ENCODE data around the gene ACAP3.

ACAP3 gene

GRCh38 chr1:1332774-1333480, 25.2 kb upstream of the ACAP3 start:
- Histone ChIP-seq H3K27me3 (ENCODE audit: low read depth, low read length) (no peaks in the 10 kb centered on the region), H3K79me2 (ENCODE audit: low read length) (no peaks in the 10 kb centered on the region), H3K4me2 (ENCODE audit: low read length) (no peak overlapping the region), H3K4me3 (ENCODE audit: low read length) (no peak overlapping the region), H3K36me3 (replicated peaks; ENCODE audit: low read depth, low read length) (peaks cover 4% of the 10 kb centered on the region), H2AFZ (ENCODE audit: low read depth, low read length) (no peak overlapping the region), H3K4me1 (ENCODE audit: low read length) (no peaks in the 10 kb centered on the region), H3K27ac (ENCODE audit: low read length) (no peak overlapping the region), H4K20me1 (ENCODE audit: insufficient read depth, low read length) (no peaks in the 10 kb centered on the region), H3K9ac (ENCODE audit: low read length) (no peak overlapping the region), H3K9me3 (ENCODE audit: insufficient read depth, low read length) (no peaks in the 10 kb centered on the region)
- TF ChIP-seq EZH2phosphoT487 (IDR thresholded peaks at IDR 0.05; ENCODE audit: low read depth) (no peak), CTCF (IDR thresholded peaks at IDR 0.05; ENCODE audit: low read depth, low read length) (no peak)

- TF ChIP-seq CTCF (IDR thresholded peaks at IDR 0.05; ENCODE audit: low read depth, low read length) (no peak), EZH2phosphoT487 (IDR thresholded peaks at IDR 0.05; ENCODE audit: low read depth) (no peak)
- H3K9me3 ChIP-seq (ENCODE audit: insufficient read depth, low read length): no peaks in the 10 kb centered on the region
- H3K36me3 ChIP-seq (replicated peaks; ENCODE audit: low read depth, low read length): peaks cover 4% of the 10 kb centered on the region
- no peak overlapping the region for H3K9ac ChIP-seq (ENCODE audit: low read length)
- no peaks in the 10 kb centered on the region for H4K20me1 ChIP-seq (ENCODE audit: insufficient read depth, low read length)
- no peak overlapping the region for H3K4me3 ChIP-seq (ENCODE audit: low read length)
- no peaks in the 10 kb centered on the region for H3K27me3 ChIP-seq (ENCODE audit: low read depth, low read length)
- H2AFZ ChIP-seq (ENCODE audit: low read depth, low read length): no peak overlapping the region
- H3K4me1 ChIP-seq (ENCODE audit: low read length): no peaks in the 10 kb centered on the region
- no peaks in the 10 kb centered on the region for H3K79me2 ChIP-seq (ENCODE audit: low read length)
- H3K4me2 ChIP-seq (ENCODE audit: low read length): no peak overlapping the region
- H3K27ac ChIP-seq (ENCODE audit: low read length): no peak overlapping the region
Measured at GRCh38 chr1:1332031-1332755, 24.5 kb upstream of the ACAP3 start.

- Histone ChIP-seq H4K20me1 (ENCODE audit: insufficient read depth, low read length) (0 out of 2 replicates have a peak, but pooled peaks cover under 1% of the 10 kb centered on the region), H3K9ac (ENCODE audit: low read length) (no peak within 1 kb of the TSS)
- TF ChIP-seq EZH2phosphoT487 (IDR thresholded peaks at IDR 0.05; ENCODE audit: low read depth): no peak
- no peak for TF ChIP-seq CTCF (IDR thresholded peaks at IDR 0.05; ENCODE audit: low read depth, low read length)
Measured at GRCh38 chr1:1331068-1331965, 23.6 kb upstream of the ACAP3 start, which contains the start of gene TAS1R3. Gene TAS1R3, plus strand, starts transcription at chr1:1331280. Its CDS starts 66 bp downstream, at chr1:1331346.

More at GRCh38 chr1:1331068-1331965, 23.6 kb upstream of the ACAP3 start, which contains the start of gene TAS1R3:
- Histone ChIP-seq H3K27ac (ENCODE audit: low read length) (no peak within 1 kb of the TSS), H3K4me1 (ENCODE audit: low read length) (no peaks in the 10 kb centered on the region), H3K36me3 (replicated peaks; ENCODE audit: low read depth, low read length) (peaks cover 4% of the 10 kb centered on the region), H3K9me3 (ENCODE audit: insufficient read depth, low read length) (no peaks in the 10 kb centered on the region), H3K4me3 (ENCODE audit: low read length) (no peak within 1 kb of the TSS), H3K27me3 (ENCODE audit: low read depth, low read length) (no peaks in the 10 kb centered on the region), H3K79me2 (ENCODE audit: low read length) (no peaks in the 10 kb centered on the region), H2AFZ (ENCODE audit: low read depth, low read length) (no peak within 1 kb of the TSS), H3K4me2 (ENCODE audit: low read length) (no peak within 1 kb of the TSS)

Data from OCI-LY3 (cell line).